ENCODE data around the gene ZBTB32. TPM values are rescaled to one million over a fixed set of nuclear protein-coding genes. Genes with fewer than 3 reads are reported as not detected.

Gene ZBTB32
- total RNA-seq, 1 experiment from 2014 or later: 0.13 TPM

- no peaks in the 10 kb centered on the region for H3K79me1 ChIP-seq (ENCODE audit: insufficient read depth, low read depth, low read length, poor library complexity, severe bottlenecking)
- H3K4me3 Mint-ChIP-seq: peak overlapping the region in 1 of 2 experiments; percentile 40; a peak in 1 of 5 replicates
- no CpG with 5 or more reads among the region's 13 CpGs for WGBS (ENCODE audit: extremely low coverage, insufficient read length, low lambda C conversion rate)
- no peak overlapping the region for H4K5ac ChIP-seq (ENCODE audit: insufficient read length, low read depth, low read length)
- DNase-seq: no peak
- H2BK5ac ChIP-seq (ENCODE audit: insufficient read length, low read length): no peak overlapping the region
- no peak overlapping the region for H4K8ac ChIP-seq (replicated peaks; ENCODE audit: insufficient read length, low read depth, low read length)
- no peak overlapping the region for H3K27ac ChIP-seq (ENCODE audit: insufficient read length, low read depth, low read length)
- no peak overlapping the region; a peak in 2 of 7 replicates for H3K27ac Mint-ChIP-seq
- no peak overlapping the region for H3K18ac ChIP-seq (ENCODE audit: insufficient read length, low read depth, low read length)
- peaks cover 0 to 14% (median 6%) of the 10 kb centered on the region in 3 experiments; a peak in 5 of 7 replicates for H3K36me3 Mint-ChIP-seq (ENCODE audit: insufficient read depth in 1 of 3, low read depth in 3 of 3)
- H4K20me1 ChIP-seq (ENCODE audit: control insufficient read depth, insufficient read depth, insufficient read length): no peaks in the 10 kb centered on the region
- H3T11ph ChIP-seq (ENCODE audit: low read length): no peak overlapping the region
- no peak overlapping the region for H2BK120ac ChIP-seq (ENCODE audit: low read depth, low read length, poor library complexity, severe bottlenecking)
- peaks cover 8% of the 10 kb centered on the region for H3K23me2 ChIP-seq (ENCODE audit: insufficient read length, low read depth, low read length, poor library complexity, severe bottlenecking)
- H3K79me2 ChIP-seq (ENCODE audit: insufficient read depth, low read length): no peaks in the 10 kb centered on the region; the same call in 1 of the 2 replicates
- H4K91ac ChIP-seq (ENCODE audit: insufficient read length, low read depth, low read length): no peak overlapping the region
- TF ChIP-seq, protein P1, sequence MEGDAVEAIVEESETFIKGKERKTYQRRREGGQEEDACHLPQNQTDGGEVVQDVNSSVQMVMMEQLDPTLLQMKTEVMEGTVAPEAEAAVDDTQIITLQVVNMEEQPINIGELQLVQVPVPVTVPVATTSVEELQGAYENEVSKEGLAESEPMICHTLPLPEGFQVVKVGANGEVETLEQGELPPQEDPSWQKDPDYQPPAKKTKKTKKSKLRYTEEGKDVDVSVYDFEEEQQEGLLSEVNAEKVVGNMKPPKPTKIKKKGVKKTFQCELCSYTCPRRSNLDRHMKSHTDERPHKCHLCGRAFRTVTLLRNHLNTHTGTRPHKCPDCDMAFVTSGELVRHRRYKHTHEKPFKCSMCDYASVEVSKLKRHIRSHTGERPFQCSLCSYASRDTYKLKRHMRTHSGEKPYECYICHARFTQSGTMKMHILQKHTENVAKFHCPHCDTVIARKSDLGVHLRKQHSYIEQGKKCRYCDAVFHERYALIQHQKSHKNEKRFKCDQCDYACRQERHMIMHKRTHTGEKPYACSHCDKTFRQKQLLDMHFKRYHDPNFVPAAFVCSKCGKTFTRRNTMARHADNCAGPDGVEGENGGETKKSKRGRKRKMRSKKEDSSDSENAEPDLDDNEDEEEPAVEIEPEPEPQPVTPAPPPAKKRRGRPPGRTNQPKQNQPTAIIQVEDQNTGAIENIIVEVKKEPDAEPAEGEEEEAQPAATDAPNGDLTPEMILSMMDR (conservative IDR thresholded peaks at IDR 0.05): no peak
- H3K4me1 ChIP-seq (ENCODE audit: insufficient read depth, low read length): peaks cover 10% of the 10 kb centered on the region; the same call in 1 of the 2 replicates
- no peaks in the 10 kb centered on the region for H3K9me3 Mint-ChIP-seq
- peaks cover 7% of the 10 kb centered on the region for H3K27me3 Mint-ChIP-seq (ENCODE audit: low read depth)
- H3K4me1 Mint-ChIP-seq: peaks cover 36 to 38% of the 10 kb centered on the region in 2 experiments
- H2AK5ac ChIP-seq (ENCODE audit: insufficient read length, low read length): no peak overlapping the region
- H2AFZ ChIP-seq (ENCODE audit: low read length): no peak overlapping the region
- H3K27me3 ChIP-seq (ENCODE audit: insufficient read depth, low read length): no peaks in the 10 kb centered on the region
- no peak overlapping the region for H3K4me2 ChIP-seq (ENCODE audit: insufficient read depth, insufficient read length, low read length)
- no peak overlapping the region for H3K9ac ChIP-seq (ENCODE audit: extremely low read depth, insufficient read length, low read length)
- H3K9me3 ChIP-seq (ENCODE audit: control insufficient read depth, low read depth, low read length): no peaks in the 10 kb centered on the region
- H3K23ac ChIP-seq (ENCODE audit: insufficient read length, low read depth, low read length): no peak overlapping the region
- no peak overlapping the region for H2BK15ac ChIP-seq (ENCODE audit: low read depth, low read length)
- peak overlapping the region; percentile 55 for H2BK12ac ChIP-seq (ENCODE audit: insufficient read length, low read depth, low read length)
- no peak overlapping the region for H3K4ac ChIP-seq (ENCODE audit: low read depth, low read length)
- H2BK20ac ChIP-seq (ENCODE audit: low read depth, low read length, poor library complexity, severe bottlenecking): no peak overlapping the region
- no peak overlapping the region for H3K56ac ChIP-seq (ENCODE audit: insufficient read length, low read depth, low read length)
- no peak overlapping the region for H3K14ac ChIP-seq (ENCODE audit: insufficient read depth, low read length)
Observed at GRCh38 chr19:35710784-35711723, 6.7 kb downstream of the ZBTB32 start.

Measured in H9 (cell line).